Fibroblast of gingiva (primary cell): ENCODE measurements around the gene HTR1B.

Source experiments
- DNase-seq: peaks from one replicate; pipeline ENCODE4 v3.0.0-alpha.2; 2011; ENCODE audit warnings: low read depth

Gene HTR1B

GRCh38 chr6:77455271-77455670 lies 8.0 kb downstream of the HTR1B start:
- DNase-seq = no peak

GRCh38 chr6:77454386-77454785 lies 8.9 kb downstream of the HTR1B start:
- DNase-seq = no peak

- no peak for DNase-seq
Observed at GRCh38 chr6:77451466-77451865, 11.8 kb downstream of the HTR1B start.

GRCh38 chr6:77450924-77451323 lies 12.4 kb downstream of the HTR1B start:
- DNase-seq = no peak

GRCh38 chr6:77448546-77448945 lies 14.7 kb downstream of the HTR1B start:
- no peak for DNase-seq

GRCh38 chr6:77447254-77447653 lies 16.0 kb downstream of the HTR1B start:
- no peak for DNase-seq

- DNase-seq = no peak
Observed at GRCh38 chr6:77446249-77446648, 17.0 kb downstream of the HTR1B start.

GRCh38 chr6:77445214-77445613 lies 18.1 kb downstream of the HTR1B start:
- DNase-seq = no peak

- DNase-seq = no peak
Observed at GRCh38 chr6:77440206-77440976, 22.9 kb downstream of the HTR1B start.

GRCh38 chr6:77433888-77434287 lies 29.4 kb downstream of the HTR1B start:
- no peak for DNase-seq

- DNase-seq = no peak
Observed at GRCh38 chr6:77430504-77430903, 32.8 kb downstream of the HTR1B start.

- peak; percentile 11 for DNase-seq
Observed at GRCh38 chr6:77425671-77426070, 37.6 kb downstream of the HTR1B start.

GRCh38 chr6:77425216-77425615 lies 38.1 kb downstream of the HTR1B start:
- DNase-seq = no peak

- no peak for DNase-seq
Observed at GRCh38 chr6:77424761-77425160, 38.5 kb downstream of the HTR1B start.

GRCh38 chr6:77416839-77417238 lies 46.5 kb downstream of the HTR1B start:
- no peak for DNase-seq

- no peak for DNase-seq
Observed at GRCh38 chr6:77415706-77416105, 47.6 kb downstream of the HTR1B start.
